GM23338 (cell line): ENCODE measurements around the gene PLPP2. TPM values are rescaled to one million over a fixed set of nuclear protein-coding genes. Genes with fewer than 3 reads are reported as not detected.

Source experiments
- ATAC-seq: fragments of 200-7000 bp; cut with Tn5 transposase; 3 replicates; pipeline ENCODE4 v1.9.1; 2020
- DNase-seq: peaks from one replicate; pipeline ENCODE4 v3.0.0-alpha.2; 2015; ENCODE audit warnings: low spot score
- H2AFZ ChIP-seq: fragments of 200-600 bp; sonication (generic); 2 replicates; pipeline ENCODE4 v1.8.0; 2016; ENCODE audit warnings: antibody characterized with exemption, mild to moderate bottlenecking, moderate library complexity
- H3F3A ChIP-seq: fragments of 200-600 bp; sonication (generic); replicated peaks from 2 replicates; pipeline ENCODE4 v1.8.0; 2017; ENCODE audit warnings: antibody characterized with exemption, mixed run types, low read depth
- H3K27ac ChIP-seq: fragments of 200-600 bp; sonication (generic); 2 replicates; pipeline ENCODE4 v1.6.1; 2016; ENCODE audit warnings: low read depth
- H3K27me3 ChIP-seq: fragments of 200-600 bp; sonication (generic); 2 replicates; pipeline ENCODE4 v1.8.0; 2016; ENCODE audit warnings: mild to moderate bottlenecking, mixed run types, moderate library complexity; ENCODE audit not compliant: insufficient read depth
- H3K36me3 ChIP-seq: fragments of 200-600 bp; sonication (generic); 2 replicates; pipeline ENCODE4 v1.8.0; 2016; ENCODE audit warnings: mild to moderate bottlenecking; ENCODE audit not compliant: insufficient read depth
- H3K4me1 ChIP-seq: fragments of 200-600 bp; sonication (generic); 2 replicates; pipeline ENCODE4 v1.8.0; 2016; ENCODE audit warnings: mild to moderate bottlenecking, moderate library complexity; ENCODE audit not compliant: insufficient read depth
- H3K4me2 ChIP-seq: fragments of 200-600 bp; sonication (generic); 2 replicates; pipeline ENCODE4 v1.7.1; 2017; ENCODE audit warnings: mixed run types
- H3K4me3 ChIP-seq: fragments of 200-600 bp; sonication (generic); 2 replicates; pipeline ENCODE4 v1.6.1; 2016; ENCODE audit warnings: mixed run types
- H3K79me2 ChIP-seq: fragments of 200-600 bp; sonication (generic); replicated peaks from 2 replicates; pipeline ENCODE4 v1.8.0; 2017; ENCODE audit warnings: mild to moderate bottlenecking; ENCODE audit not compliant: insufficient read depth
- H3K9me2 ChIP-seq: fragments of 200-600 bp; sonication (generic); 2 replicates; pipeline ENCODE4 v1.8.0; 2017; ENCODE audit not compliant: insufficient read depth
- H4K20me1 ChIP-seq: fragments of 200-600 bp; sonication (generic); replicated peaks from 2 replicates; pipeline ENCODE4 v1.8.0; 2017; ENCODE audit warnings: mild to moderate bottlenecking; ENCODE audit not compliant: insufficient read depth
- H3K27ac Mint-ChIP-seq: 2 replicates; pipeline ENCODE4 v1.8.0; 2020; ENCODE audit warnings: inconsistent platforms, mild to moderate bottlenecking, moderate library complexity, mixed read lengths
- H3K27me3 Mint-ChIP-seq: 3 replicates; pipeline ENCODE4 v1.8.0; 2022; ENCODE audit warnings: low read depth, mild to moderate bottlenecking, moderate library complexity, mixed read lengths, inconsistent platforms; ENCODE audit not compliant: insufficient read depth, poor library complexity
- H3K36me3 Mint-ChIP-seq: 3 replicates; pipeline ENCODE4 v1.8.0; 2021; ENCODE audit warnings: low read depth, mild to moderate bottlenecking, inconsistent platforms, moderate library complexity, mixed read lengths
- H3K4me1 Mint-ChIP-seq: 3 replicates; pipeline ENCODE4 v1.8.0; 2020; ENCODE audit warnings: mild to moderate bottlenecking, inconsistent platforms, mixed read lengths
- H3K4me3 Mint-ChIP-seq: 3 replicates; pipeline ENCODE4 v1.8.0; 2021; ENCODE audit warnings: moderate library complexity, mild to moderate bottlenecking, inconsistent platforms, mixed read lengths
- H3K9me3 Mint-ChIP-seq: 3 replicates; pipeline ENCODE4 v1.8.0; 2020; ENCODE audit warnings: moderate library complexity, mild to moderate bottlenecking, inconsistent platforms, mixed read lengths
- CREB1 ChIP-seq: fragments of 250-450 bp; sonication (Bioruptor Pico); IDR thresholded peaks from 2 replicates; pipeline ENCODE4 v1.5.0; 2020; ENCODE audit warnings: low read depth, mild to moderate bottlenecking, moderate library complexity
- EZH2 ChIP-seq: fragments of 200-600 bp; sonication (generic); IDR thresholded peaks from one replicate; pipeline ENCODE4 v1.8.0; 2017; ENCODE audit warnings: antibody characterized with exemption, mild to moderate bottlenecking, low read depth; ENCODE audit not compliant: unreplicated experiment
- EZH2phosphoT487 ChIP-seq: fragments of 200-600 bp; sonication (generic); IDR thresholded peaks from one replicate; pipeline ENCODE4 v1.8.1; 2018; ENCODE audit warnings: antibody characterized with exemption; ENCODE audit not compliant: unreplicated experiment
- JUNB ChIP-seq: IDR thresholded peaks from one replicate; pipeline ENCODE4 v1.6.1; 2016; ENCODE audit warnings: antibody characterized with exemption; ENCODE audit not compliant: unreplicated experiment
- POLR2AphosphoS5 ChIP-seq: IDR thresholded peaks from 2 replicates; pipeline ENCODE4 v1.6.1; 2016; ENCODE audit warnings: antibody characterized with exemption, low read depth
- STAT1 ChIP-seq: IDR thresholded peaks from one replicate; pipeline ENCODE4 v1.6.1; 2016; ENCODE audit warnings: antibody characterized with exemption; ENCODE audit not compliant: unreplicated experiment
- ZNF114 ChIP-seq: fragments of 250-450 bp; sonication (Bioruptor Pico); IDR thresholded peaks from 2 replicates; pipeline ENCODE4 v1.5.0; 2020; ENCODE audit warnings: mild to moderate bottlenecking, moderate library complexity
- ZNF331 ChIP-seq: fragments of 250-450 bp; sonication (Bioruptor Pico); IDR thresholded peaks from 2 replicates; pipeline ENCODE4 v1.5.0; 2020; ENCODE audit warnings: low read depth, mild to moderate bottlenecking, moderate library complexity
- polyA plus RNA-seq: library from polyadenylated mRNA; unstranded; fragments of >200 nt; fragmentation: Nextera tagmentation; extraction: Ambion mirVana; gene quantifications from 2 replicates; pipeline ENCODE4 v1.2.1, GENCODE V29; 2016
- total RNA-seq: library from RNA; depleted of rRNA; stranded (reverse); fragments of >200 nt; shearing (Covaris generic); gene quantifications from 2 replicates; pipeline ENCODE4 v1.2.3, GENCODE V29; 2014
- TF ChIP-seq, protein P1 (sequence below): IDR thresholded peaks from one replicate; pipeline ENCODE4 v1.6.1; 2018; ENCODE audit warnings: antibody characterized with exemption; ENCODE audit not compliant: unreplicated experiment
- TF ChIP-seq, protein P2 (sequence below): IDR thresholded peaks from 2 replicates; pipeline ENCODE4 v1.6.1; 2016; ENCODE audit warnings: antibody characterized with exemption
- TF ChIP-seq, protein P3 (sequence below): fragments of 250-450 bp; sonication (Bioruptor Pico); IDR thresholded peaks from 2 replicates; pipeline ENCODE4 v1.5.0; 2020; ENCODE audit warnings: mild to moderate bottlenecking, moderate library complexity

Gene PLPP2
- total and polyA plus RNA-seq, 2 experiments from 2014 or later: 58.3 to 82.6 TPM

DNA sequence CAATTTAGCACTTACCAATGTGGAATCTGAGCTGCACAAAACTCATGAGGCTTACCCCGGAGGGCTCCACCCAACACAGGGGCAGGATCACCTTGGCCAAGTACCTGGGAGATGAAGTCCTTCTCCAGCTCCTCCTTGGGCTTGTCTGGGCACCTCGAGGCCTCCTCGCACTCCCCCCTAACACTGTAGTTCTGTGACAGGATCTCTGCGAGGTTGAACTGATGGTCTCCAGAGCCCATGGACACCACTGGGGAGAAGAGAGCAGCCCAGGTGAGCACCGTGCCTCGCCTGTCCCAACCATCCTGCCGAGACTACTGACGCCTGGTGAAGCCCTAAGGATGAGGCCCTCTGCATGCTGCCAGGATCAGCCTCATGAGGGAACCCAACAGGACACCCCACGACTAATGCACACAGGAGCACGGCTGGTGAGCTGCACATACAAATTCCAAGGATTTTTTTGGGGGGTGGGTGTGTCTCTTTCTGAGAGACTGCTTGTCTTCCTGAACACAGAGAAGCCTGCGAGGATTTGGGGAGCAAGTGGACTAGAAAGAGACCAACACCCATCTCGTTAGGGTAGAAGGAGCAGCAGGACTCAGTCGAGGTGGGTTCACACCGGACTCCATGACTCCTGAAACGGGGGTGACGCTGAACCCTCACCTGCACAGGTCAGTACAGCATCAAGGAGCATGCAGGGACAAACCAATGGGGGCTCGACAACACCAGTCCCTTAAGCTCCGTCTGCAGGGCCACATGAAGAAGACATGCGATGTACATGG is 43.3 kb upstream of the PLPP2 start:
- H3K36me3 ChIP-seq: peaks cover 6% of the 10 kb centered on the region; the same call in 1 of the 2 replicates
- H3K27me3 ChIP-seq: no peaks in the 10 kb centered on the region
- H3K79me2 ChIP-seq: peaks cover 84% of the 10 kb centered on the region
- no peak for ATAC-seq
- H2AFZ ChIP-seq: no peak overlapping the region
- no peak overlapping the region for H3K27ac ChIP-seq
- Mint-ChIP-seq H3K9me3 (peaks cover 3% of the 10 kb centered on the region; the same call in 2 of the 3 replicates), H3K27ac (peak overlapping the region; percentile 67; the same call in 1 of the 2 replicates), H3K4me3 (no peak overlapping the region), H3K36me3 (peaks cover 59% of the 10 kb centered on the region), H3K4me1 (peaks cover 3% of the 10 kb centered on the region; the same call in 1 of the 3 replicates), H3K27me3 (peaks cover under 1% of the 10 kb centered on the region)
- H3K4me2 ChIP-seq: no peak overlapping the region
- H4K20me1 ChIP-seq: peaks cover 19% of the 10 kb centered on the region
- no peaks in the 10 kb centered on the region for H3K4me1 ChIP-seq
- no peaks in the 10 kb centered on the region for H3F3A ChIP-seq
- no peaks in the 10 kb centered on the region for H3K9me2 ChIP-seq
- TF ChIP-seq, protein P1, sequence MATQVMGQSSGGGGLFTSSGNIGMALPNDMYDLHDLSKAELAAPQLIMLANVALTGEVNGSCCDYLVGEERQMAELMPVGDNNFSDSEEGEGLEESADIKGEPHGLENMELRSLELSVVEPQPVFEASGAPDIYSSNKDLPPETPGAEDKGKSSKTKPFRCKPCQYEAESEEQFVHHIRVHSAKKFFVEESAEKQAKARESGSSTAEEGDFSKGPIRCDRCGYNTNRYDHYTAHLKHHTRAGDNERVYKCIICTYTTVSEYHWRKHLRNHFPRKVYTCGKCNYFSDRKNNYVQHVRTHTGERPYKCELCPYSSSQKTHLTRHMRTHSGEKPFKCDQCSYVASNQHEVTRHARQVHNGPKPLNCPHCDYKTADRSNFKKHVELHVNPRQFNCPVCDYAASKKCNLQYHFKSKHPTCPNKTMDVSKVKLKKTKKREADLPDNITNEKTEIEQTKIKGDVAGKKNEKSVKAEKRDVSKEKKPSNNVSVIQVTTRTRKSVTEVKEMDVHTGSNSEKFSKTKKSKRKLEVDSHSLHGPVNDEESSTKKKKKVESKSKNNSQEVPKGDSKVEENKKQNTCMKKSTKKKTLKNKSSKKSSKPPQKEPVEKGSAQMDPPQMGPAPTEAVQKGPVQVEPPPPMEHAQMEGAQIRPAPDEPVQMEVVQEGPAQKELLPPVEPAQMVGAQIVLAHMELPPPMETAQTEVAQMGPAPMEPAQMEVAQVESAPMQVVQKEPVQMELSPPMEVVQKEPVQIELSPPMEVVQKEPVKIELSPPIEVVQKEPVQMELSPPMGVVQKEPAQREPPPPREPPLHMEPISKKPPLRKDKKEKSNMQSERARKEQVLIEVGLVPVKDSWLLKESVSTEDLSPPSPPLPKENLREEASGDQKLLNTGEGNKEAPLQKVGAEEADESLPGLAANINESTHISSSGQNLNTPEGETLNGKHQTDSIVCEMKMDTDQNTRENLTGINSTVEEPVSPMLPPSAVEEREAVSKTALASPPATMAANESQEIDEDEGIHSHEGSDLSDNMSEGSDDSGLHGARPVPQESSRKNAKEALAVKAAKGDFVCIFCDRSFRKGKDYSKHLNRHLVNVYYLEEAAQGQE: no peak
- TF ChIP-seq ZNF331 (CRISPR knock-in tag): no peak
- no peak for TF ChIP-seq EZH2
- no peak for TF ChIP-seq JUNB
- no peak for TF ChIP-seq STAT1
- no peak for TF ChIP-seq POLR2AphosphoS5
- TF ChIP-seq, protein P2, sequence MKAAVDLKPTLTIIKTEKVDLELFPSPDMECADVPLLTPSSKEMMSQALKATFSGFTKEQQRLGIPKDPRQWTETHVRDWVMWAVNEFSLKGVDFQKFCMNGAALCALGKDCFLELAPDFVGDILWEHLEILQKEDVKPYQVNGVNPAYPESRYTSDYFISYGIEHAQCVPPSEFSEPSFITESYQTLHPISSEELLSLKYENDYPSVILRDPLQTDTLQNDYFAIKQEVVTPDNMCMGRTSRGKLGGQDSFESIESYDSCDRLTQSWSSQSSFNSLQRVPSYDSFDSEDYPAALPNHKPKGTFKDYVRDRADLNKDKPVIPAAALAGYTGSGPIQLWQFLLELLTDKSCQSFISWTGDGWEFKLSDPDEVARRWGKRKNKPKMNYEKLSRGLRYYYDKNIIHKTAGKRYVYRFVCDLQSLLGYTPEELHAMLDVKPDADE: no peak
- no peak for TF ChIP-seq ZNF114 (CRISPR knock-in tag)
- TF ChIP-seq CREB1: no peak
- no peak for TF ChIP-seq EZH2phosphoT487
- TF ChIP-seq, protein P3, sequence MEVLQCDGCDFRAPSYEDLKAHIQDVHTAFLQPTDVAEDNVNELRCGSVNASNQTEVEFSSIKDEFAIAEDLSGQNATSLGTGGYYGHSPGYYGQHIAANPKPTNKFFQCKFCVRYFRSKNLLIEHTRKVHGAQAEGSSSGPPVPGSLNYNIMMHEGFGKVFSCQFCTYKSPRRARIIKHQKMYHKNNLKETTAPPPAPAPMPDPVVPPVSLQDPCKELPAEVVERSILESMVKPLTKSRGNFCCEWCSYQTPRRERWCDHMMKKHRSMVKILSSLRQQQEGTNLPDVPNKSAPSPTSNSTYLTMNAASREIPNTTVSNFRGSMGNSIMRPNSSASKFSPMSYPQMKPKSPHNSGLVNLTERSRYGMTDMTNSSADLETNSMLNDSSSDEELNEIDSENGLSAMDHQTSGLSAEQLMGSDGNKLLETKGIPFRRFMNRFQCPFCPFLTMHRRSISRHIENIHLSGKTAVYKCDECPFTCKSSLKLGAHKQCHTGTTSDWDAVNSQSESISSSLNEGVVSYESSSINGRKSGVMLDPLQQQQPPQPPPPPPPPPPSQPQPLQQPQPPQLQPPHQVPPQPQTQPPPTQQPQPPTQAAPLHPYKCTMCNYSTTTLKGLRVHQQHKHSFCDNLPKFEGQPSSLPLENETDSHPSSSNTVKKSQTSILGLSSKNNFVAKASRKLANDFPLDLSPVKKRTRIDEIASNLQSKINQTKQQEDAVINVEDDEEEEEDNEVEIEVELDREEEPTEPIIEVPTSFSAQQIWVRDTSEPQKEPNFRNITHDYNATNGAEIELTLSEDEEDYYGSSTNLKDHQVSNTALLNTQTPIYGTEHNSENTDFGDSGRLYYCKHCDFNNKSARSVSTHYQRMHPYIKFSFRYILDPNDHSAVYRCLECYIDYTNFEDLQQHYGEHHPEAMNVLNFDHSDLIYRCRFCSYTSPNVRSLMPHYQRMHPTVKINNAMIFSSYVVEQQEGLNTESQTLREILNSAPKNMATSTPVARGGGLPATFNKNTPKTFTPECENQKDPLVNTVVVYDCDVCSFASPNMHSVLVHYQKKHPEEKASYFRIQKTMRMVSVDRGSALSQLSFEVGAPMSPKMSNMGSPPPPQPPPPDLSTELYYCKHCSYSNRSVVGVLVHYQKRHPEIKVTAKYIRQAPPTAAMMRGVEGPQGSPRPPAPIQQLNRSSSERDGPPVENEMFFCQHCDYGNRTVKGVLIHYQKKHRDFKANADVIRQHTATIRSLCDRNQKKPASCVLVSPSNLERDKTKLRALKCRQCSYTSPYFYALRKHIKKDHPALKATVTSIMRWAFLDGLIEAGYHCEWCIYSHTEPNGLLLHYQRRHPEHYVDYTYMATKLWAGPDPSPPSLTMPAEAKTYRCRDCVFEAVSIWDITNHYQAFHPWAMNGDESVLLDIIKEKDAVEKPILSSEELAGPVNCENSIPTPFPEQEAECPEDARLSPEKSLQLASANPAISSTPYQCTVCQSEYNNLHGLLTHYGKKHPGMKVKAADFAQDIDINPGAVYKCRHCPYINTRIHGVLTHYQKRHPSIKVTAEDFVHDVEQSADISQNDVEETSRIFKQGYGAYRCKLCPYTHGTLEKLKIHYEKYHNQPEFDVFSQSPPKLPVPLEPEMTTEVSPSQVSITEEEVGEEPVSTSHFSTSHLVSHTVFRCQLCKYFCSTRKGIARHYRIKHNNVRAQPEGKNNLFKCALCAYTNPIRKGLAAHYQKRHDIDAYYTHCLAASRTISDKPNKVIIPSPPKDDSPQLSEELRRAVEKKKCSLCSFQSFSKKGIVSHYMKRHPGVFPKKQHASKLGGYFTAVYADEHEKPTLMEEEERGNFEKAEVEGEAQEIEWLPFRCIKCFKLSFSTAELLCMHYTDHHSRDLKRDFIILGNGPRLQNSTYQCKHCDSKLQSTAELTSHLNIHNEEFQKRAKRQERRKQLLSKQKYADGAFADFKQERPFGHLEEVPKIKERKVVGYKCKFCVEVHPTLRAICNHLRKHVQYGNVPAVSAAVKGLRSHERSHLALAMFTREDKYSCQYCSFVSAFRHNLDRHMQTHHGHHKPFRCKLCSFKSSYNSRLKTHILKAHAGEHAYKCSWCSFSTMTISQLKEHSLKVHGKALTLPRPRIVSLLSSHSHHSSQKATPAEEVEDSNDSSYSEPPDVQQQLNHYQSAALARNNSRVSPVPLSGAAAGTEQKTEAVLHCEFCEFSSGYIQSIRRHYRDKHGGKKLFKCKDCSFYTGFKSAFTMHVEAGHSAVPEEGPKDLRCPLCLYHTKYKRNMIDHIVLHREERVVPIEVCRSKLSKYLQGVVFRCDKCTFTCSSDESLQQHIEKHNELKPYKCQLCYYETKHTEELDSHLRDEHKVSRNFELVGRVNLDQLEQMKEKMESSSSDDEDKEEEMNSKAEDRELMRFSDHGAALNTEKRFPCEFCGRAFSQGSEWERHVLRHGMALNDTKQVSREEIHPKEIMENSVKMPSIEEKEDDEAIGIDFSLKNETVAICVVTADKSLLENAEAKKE (CRISPR knock-in tag): no peak
- DNase-seq: no peak
- H3K4me3 ChIP-seq: no peak overlapping the region
